Upper lobe of left lung (tissue), 4 donors: ENCODE measurements around the gene DSCAM.

Source experiments
- CTCF ChIP-seq, 6 experiments: fragments of 450-650 bp in 4 of 6; fragments of 200-600 bp in 2 of 6; sonication (generic) in 2 of 6; IDR thresholded peaks; one replicate each; pipeline ENCODE4 v1.5.1; 2016 to 2019; ENCODE audit warnings: antibody characterized with exemption in 6 of 6
- EP300 ChIP-seq, 4 donors: sonication (generic); formaldehyde crosslinking; IDR thresholded peaks; one replicate each; pipeline ENCODE4 v1.5.1; 2017; ENCODE audit warnings: antibody characterized with exemption in 4 of 4, control low read depth in 2 of 4
- POLR2A ChIP-seq, 4 donors: fragments of 450-650 bp; IDR thresholded peaks; one replicate each; pipeline ENCODE4 v1.5.1; 2016 to 2017; ENCODE audit warnings: antibody characterized with exemption in 4 of 4, mild to moderate bottlenecking in 2 of 4

- TF ChIP-seq EP300 (IDR thresholded peaks at IDR 0.05) (no peak), CTCF (IDR thresholded peaks at IDR 0.05) (no peak), POLR2A (IDR thresholded peaks at IDR 0.05) (no peak)
These were observed 223.4 kb downstream of the DSCAM start for GRCh38 chr21:40623528-40623927.
